GM12878 (cell line): ENCODE data around the gene RCAN1. TPM values are rescaled to one million over a fixed set of nuclear protein-coding genes. Genes with fewer than 3 reads are reported as not detected.

ENCODE experiments used
- CEBPB ChIP-seq, 2 experiments: fragments of 150-350 bp in 1 of 2; IDR thresholded peaks; 2 replicates each; pipeline ENCODE4 v1.6.1; 2012 to 2014; ENCODE audit warnings: low read depth in 2 of 2, low read length in 2 of 2, borderline replicate concordance in 1 of 2, inconsistent platforms in 1 of 2
- E2F4 ChIP-seq: IDR thresholded peaks from 2 replicates; pipeline ENCODE4 v1.6.1; 2012; ENCODE audit warnings: low read depth, low read length, improper control_type of control experiment
- EED ChIP-seq: sonication (generic); IDR thresholded peaks from 2 replicates; pipeline ENCODE4 v1.6.1; 2016; ENCODE audit warnings: antibody characterized with exemption, low read depth
- ELK1 ChIP-seq: IDR thresholded peaks from 2 replicates; pipeline ENCODE4 v1.6.1; 2012; ENCODE audit warnings: low read depth, low read length, improper control_type of control experiment
- HDAC6 ChIP-seq: fragments of 200-600 bp; sonication (generic); IDR thresholded peaks from one replicate; pipeline ENCODE4 v1.8.0; 2017; ENCODE audit warnings: antibody characterized with exemption; ENCODE audit not compliant: unreplicated experiment
- POLR2AphosphoS2 ChIP-seq: IDR thresholded peaks from 2 replicates; pipeline ENCODE4 v1.6.1; 2011; ENCODE audit warnings: low read depth, mild to moderate bottlenecking, low read length, improper control_type of control experiment, moderate library complexity
- STAT1 ChIP-seq: fragments of 450-650 bp; conservative IDR thresholded peaks from 2 replicates; pipeline ENCODE4 v1.6.1; 2014; ENCODE audit warnings: antibody characterized with exemption, mild to moderate bottlenecking
- SUZ12 ChIP-seq: fragments of 200-600 bp; sonication (generic); IDR thresholded peaks from one replicate; pipeline ENCODE4 v1.6.1; 2018; ENCODE audit warnings: antibody characterized with exemption, mild to moderate bottlenecking; ENCODE audit not compliant: unreplicated experiment
- ZBTB11 ChIP-seq: fragments of 450-650 bp; formaldehyde crosslinking; IDR thresholded peaks from 2 replicates; pipeline ENCODE4 v1.5.0; 2022; ENCODE audit warnings: mild to moderate bottlenecking, missing genetic modification characterization
- ZNF384 ChIP-seq: IDR thresholded peaks from 2 replicates; pipeline ENCODE4 v1.6.1; 2012; ENCODE audit warnings: low read depth, mild to moderate bottlenecking, low read length, improper control_type of control experiment, borderline replicate concordance
- polyA plus RNA-seq, 11 experiments: library from polyadenylated mRNA; depleted of rRNA in 4 of 11; unstranded in 6 of 11; stranded (reverse) in 5 of 11; fragments of >200 nt; fragmentation: Nextera tagmentation in 4 of 11; fragmentation: Illumina TruSeq in 1 of 11; extraction: Ambion mirVana in 4 of 11; extraction: Trizol in 1 of 11; gene quantifications; 1 replicate in 1 of 11; 2 replicates in 10 of 11; pipeline versions ENCODE4 v1.2.1 to v1.2.3, GENCODE V29; 2011 to 2016; ENCODE audit warnings: inconsistent platforms in 2 of 11, missing spikeins in 2 of 11, low read depth in 1 of 11
- total RNA-seq, 4 experiments: library from RNA; depleted of rRNA in 3 of 4; stranded (reverse); fragments of >200 nt in 3 of 4; fragmentation: Illumina TruSeq in 1 of 4; extraction: Trizol in 1 of 4; gene quantifications; 2 replicates each; pipeline versions ENCODE4 v1.2.1 to v1.2.3, GENCODE V29; 2013 to 2021

RCAN1 gene
- total and polyA plus RNA-seq, 10 of the 15 experiments (the other 5 are each of a cell fraction or from before 2014, with no cell fraction given), result 2.8 to 12.9 (median 10.5) TPM

GRCh38 chr21:34576041-34576511, 38.8 kb downstream of the RCAN1 start (continued):
- TF ChIP-seq E2F4, result no peak
- TF ChIP-seq HDAC6, result no peak
- no peak for TF ChIP-seq STAT1
- no peak for TF ChIP-seq CEBPB (IDR thresholded peaks at IDR 0.05; ENCODE audit: borderline replicate concordance in 1 of 2, low read depth in 2 of 2, low read length in 2 of 2)
- TF ChIP-seq POLR2AphosphoS2, result no peak
- no peak for TF ChIP-seq ELK1
- TF ChIP-seq ZBTB11 (CRISPR knock-in tag), result no peak
- TF ChIP-seq EED, result no peak
- no peak for TF ChIP-seq ZNF384
- TF ChIP-seq SUZ12, result no peak
